Tibial artery (tissue), 4 donors: Measurements from ENCODE around the gene ITM2A.

Experiments used
- DNase-seq, 2 donors: peaks; one replicate each; pipeline ENCODE4 v3.0.0-alpha.2; 2019
- H3K27ac ChIP-seq, 2 donors: fragments of 200-600 bp; sonication (generic) in 1 of 2; 1 replicate in 1 of 2; 2 replicates in 1 of 2; pipeline ENCODE4 v1.5.1; 2018 to 2019; ENCODE audit warnings: mild to moderate bottlenecking in 1 of 2
- H3K27me3 ChIP-seq, 2 donors: fragments of 200-600 bp; sonication (generic) in 1 of 2; one replicate each; pipeline versions ENCODE4 v1.5.1 to v1.6.0; 2016 to 2019
- H3K36me3 ChIP-seq, 3 donors: fragments of 200-600 bp; sonication (generic) in 2 of 3; one replicate each; pipeline ENCODE4 v1.5.1; 2016 to 2019; ENCODE audit warnings: mild to moderate bottlenecking in 2 of 3
- H3K4me1 ChIP-seq, 4 donors: fragments of 200-600 bp; sonication (generic) in 2 of 4; 1 replicate in 3 of 4; 2 replicates in 1 of 4; pipeline ENCODE4 v1.5.1; 2016 to 2019
- H3K4me3 ChIP-seq, 2 donors: fragments of 200-600 bp; sonication (generic) in 1 of 2; 1 replicate in 1 of 2; 2 replicates in 1 of 2; pipeline ENCODE4 v1.5.1; 2018 to 2019; ENCODE audit warnings: mild to moderate bottlenecking in 2 of 2
- H3K9me3 ChIP-seq, 3 donors: fragments of 200-600 bp; sonication (generic) in 1 of 3; one replicate each; pipeline ENCODE4 v1.5.1; 2016 to 2019
- CTCF ChIP-seq, 2 experiments: fragments of 200-600 bp in 1 of 2; fragments of 450-650 bp in 1 of 2; IDR thresholded peaks; one replicate each; pipeline ENCODE4 v1.5.1; 2017 to 2019; ENCODE audit warnings: antibody characterized with exemption in 2 of 2, mild to moderate bottlenecking in 1 of 2, moderate library complexity in 1 of 2
- intact Hi-C: fragments of 100-400 bp; cut with DNase I; formaldehyde crosslinking; loops from one replicate; pipeline ENCODE4 v1.15.0; 2023; ENCODE audit warnings: low total_unique reads

The ITM2A gene

DNA sequence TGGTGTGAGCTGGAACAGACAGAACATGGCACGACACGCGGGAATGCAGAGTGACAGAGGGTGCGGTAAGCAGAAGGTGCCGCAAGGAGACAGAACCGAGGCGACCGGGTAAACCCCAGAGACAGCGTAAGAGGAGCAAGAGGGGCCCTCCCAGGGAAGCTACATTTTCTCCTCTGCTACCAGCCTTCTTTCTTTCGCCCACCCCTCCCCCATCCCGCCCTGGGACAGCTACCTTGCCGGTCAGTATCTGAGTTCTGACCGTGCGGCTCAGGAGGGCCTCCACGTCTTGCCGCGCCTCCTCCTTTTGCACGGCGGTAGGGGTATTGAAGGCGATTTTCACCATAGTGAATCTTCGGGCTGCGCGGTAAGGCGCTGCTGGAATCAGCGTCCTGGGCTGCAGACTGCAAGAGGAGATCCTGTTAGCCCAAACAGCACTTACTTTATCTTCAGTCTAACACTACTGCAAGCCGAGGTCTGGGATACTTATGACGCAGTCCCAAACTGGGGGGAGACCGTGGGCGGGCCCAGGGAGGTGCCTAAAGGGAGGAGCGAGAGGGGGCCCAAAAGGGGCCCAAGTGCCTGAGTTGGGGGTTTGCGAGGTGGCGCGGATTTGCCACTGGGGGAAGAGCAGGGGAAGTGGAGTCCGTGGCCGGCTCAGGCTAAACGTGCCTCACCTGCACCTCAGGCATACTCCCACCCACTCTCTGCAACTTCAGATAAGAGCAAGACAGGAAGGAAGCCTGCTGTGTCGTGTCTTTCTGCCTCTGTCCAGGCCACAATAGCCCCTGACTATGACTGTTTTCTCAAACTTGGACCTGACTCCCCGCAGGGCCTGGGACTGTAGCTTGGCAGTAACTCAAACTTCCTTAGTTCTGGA lies at the start of gene ITM2A:
ITM2A (minus strand) TSS at position 462 of the 877 bp plus-strand sequence; CDS start at position 343, 119 bp downstream.
- TF ChIP-seq CTCF (IDR thresholded peaks at IDR 0.05), result no peak
- intact Hi-C loops, result no loop called here
- DNase-seq, result peak; percentile 27 to 61
- Histone ChIP-seq H3K4me1 (no peaks in the 10 kb centered on the region), H3K9me3 (no peaks in the 10 kb centered on the region), H3K36me3 (no peaks in the 10 kb centered on the region), H3K4me3 (peak within 1 kb of the TSS; percentile 43 to 50), H3K27me3 (no peaks in the 10 kb centered on the region), H3K27ac (peak within 1 kb of the TSS in 1 of 2 donors; percentile 22)

DNA sequence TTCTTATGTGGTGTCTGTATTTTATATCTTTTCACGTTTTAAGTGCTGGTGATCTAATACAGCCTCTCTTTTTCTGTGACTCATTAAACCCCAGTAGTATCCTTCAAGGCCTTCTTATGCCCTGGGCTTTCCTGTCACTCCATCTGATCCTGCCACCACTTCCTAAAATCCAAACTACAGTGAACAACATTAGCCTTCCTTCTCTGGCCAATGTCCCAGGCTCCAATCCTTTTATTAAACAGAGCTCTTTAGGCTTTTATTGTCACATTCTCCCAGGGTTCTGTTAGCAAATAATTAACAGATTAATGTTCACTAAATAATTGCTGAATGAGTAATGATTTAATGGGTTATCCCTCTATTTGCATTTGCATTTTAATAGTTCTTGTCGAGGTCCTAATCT lies 47.9 kb upstream of the ITM2A start:
- DNase-seq, result no peak
- H3K27me3 ChIP-seq, result no peaks in the 10 kb centered on the region
- no peak for TF ChIP-seq CTCF (IDR thresholded peaks at IDR 0.05)
- H3K27ac ChIP-seq, result no peak overlapping the region
- H3K4me1 ChIP-seq, result no peaks in the 10 kb centered on the region
- intact Hi-C loops, result no loop called here
- no peaks in the 10 kb centered on the region for H3K36me3 ChIP-seq
- no peaks in the 10 kb centered on the region for H3K9me3 ChIP-seq
- no peak overlapping the region for H3K4me3 ChIP-seq

DNA sequence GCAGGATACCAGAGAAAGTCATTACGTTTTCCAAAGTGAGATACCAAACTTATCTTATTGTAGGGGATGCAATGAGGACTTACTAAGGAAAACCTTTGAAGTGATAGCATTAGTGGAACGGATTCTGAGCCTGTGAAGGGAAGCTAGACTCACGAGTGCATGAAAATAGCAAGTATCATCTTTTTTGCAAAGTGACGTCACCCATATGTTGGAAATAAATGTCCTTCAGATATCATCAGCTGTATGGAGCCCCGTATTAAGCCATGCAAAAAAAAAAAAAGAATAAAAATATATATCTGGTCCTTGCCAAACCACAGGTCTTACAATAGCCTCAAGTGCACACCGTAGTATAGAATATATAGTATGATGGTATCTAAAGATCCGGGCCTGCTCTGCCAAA lies 46.8 kb upstream of the ITM2A start:
- H3K27ac ChIP-seq, result no peak overlapping the region
- no peaks in the 10 kb centered on the region for H3K4me1 ChIP-seq
- TF ChIP-seq CTCF (IDR thresholded peaks at IDR 0.05), result no peak
- no peak for DNase-seq
- intact Hi-C loops, result no loop called here
- no peaks in the 10 kb centered on the region for H3K9me3 ChIP-seq
- no peaks in the 10 kb centered on the region for H3K27me3 ChIP-seq
- no peak overlapping the region for H3K4me3 ChIP-seq
- H3K36me3 ChIP-seq, result no peaks in the 10 kb centered on the region

GRCh38 chrX:79412972-79413371 lies 45.8 kb upstream of the ITM2A start:
- Histone ChIP-seq H3K27me3 (no peaks in the 10 kb centered on the region), H3K9me3 (no peaks in the 10 kb centered on the region), H3K4me3 (peak overlapping the region; percentile 18), H3K4me1 (no peaks in the 10 kb centered on the region), H3K36me3 (no peaks in the 10 kb centered on the region), H3K27ac (no peak overlapping the region)
- DNase-seq, result no peak
- no peak for TF ChIP-seq CTCF (IDR thresholded peaks at IDR 0.05)
- intact Hi-C loops, result no loop called here

- intact Hi-C loops, result no loop called here
- Histone ChIP-seq H3K27me3 (no peaks in the 10 kb centered on the region), H3K4me3 (no peak overlapping the region), H3K4me1 (no peaks in the 10 kb centered on the region), H3K36me3 (no peaks in the 10 kb centered on the region), H3K9me3 (no peaks in the 10 kb centered on the region), H3K27ac (no peak overlapping the region)
- DNase-seq, result no peak
- TF ChIP-seq CTCF (IDR thresholded peaks at IDR 0.05), result no peak
Measured at GRCh38 chrX:79412166-79412565, 45.0 kb upstream of the ITM2A start.
